SK-N-SH (cell line): ENCODE measurements around the gene SLC7A14. TPM values are rescaled to one million over a fixed set of nuclear protein-coding genes. Genes with fewer than 3 reads are reported as not detected.

Source experiments
- CTCF ChIA-PET: fragments of 300-600, 350-600 bp; formaldehyde crosslinking; extraction: SDS; loops from one replicate; lab custom pipeline; 2021; lab: Yijun Ruan, JAX
- POLR2A ChIA-PET: fragments of 350-600 bp; sonication (Branson Sonifier 250); formaldehyde crosslinking; extraction: SDS; loops from one replicate; lab custom pipeline; 2020; ENCODE audit warnings: antibody characterized with exemption, inconsistent platforms; lab: Yijun Ruan, JAX
- DNase-seq: peaks from one replicate; pipeline ENCODE4 v3.0.0; 2012
- H2AFZ ChIP-seq: fragments of 200-600 bp; sonication (generic); 2 replicates; pipeline ENCODE4 v1.8.1; 2016; ENCODE audit warnings: antibody characterized with exemption, mild to moderate bottlenecking, low read depth
- H3F3A ChIP-seq: fragments of 200-600 bp; sonication (generic); replicated peaks from 2 replicates; pipeline ENCODE3; 2016; ENCODE audit warnings: antibody characterized with exemption, mild to moderate bottlenecking; ENCODE audit not compliant: insufficient read depth
- H3K27ac ChIP-seq, 2 experiments: fragments of 200-500 bp in 1 of 2; fragments of 200-600 bp in 1 of 2; sonication (Bioruptor generic) in 1 of 2; sonication (generic), shearing (Covaris generic) in 1 of 2; 2 replicates each; pipeline versions ENCODE4 v1.5.1 to v1.6.1; 2014 to 2016; ENCODE audit warnings: low read depth in 2 of 2, inconsistent platforms in 1 of 2, low read length in 1 of 2, mild to moderate bottlenecking in 1 of 2, mixed read lengths in 1 of 2
- H3K27me3 ChIP-seq: fragments of 200-600 bp; sonication (generic), shearing (Covaris generic); 2 replicates; pipeline ENCODE4 v1.6.1; 2016; ENCODE audit warnings: mixed run types; ENCODE audit not compliant: insufficient read depth
- H3K36me3 ChIP-seq, 2 experiments: fragments of 200-500 bp in 1 of 2; fragments of 200-600 bp in 1 of 2; sonication (Bioruptor generic) in 1 of 2; sonication (generic) in 1 of 2; replicated peaks in 1 of 2; 2 replicates each; pipeline versions ENCODE3 to v1.5.1; 2014 to 2016; ENCODE audit warnings: low read length in 1 of 2, mild to moderate bottlenecking in 1 of 2; ENCODE audit not compliant: insufficient read depth in 2 of 2, control insufficient read depth in 1 of 2
- H3K4me1 ChIP-seq, 2 experiments: fragments of 200-500 bp in 1 of 2; fragments of 200-600 bp in 1 of 2; sonication (Bioruptor generic) in 1 of 2; sonication (generic), shearing (Covaris generic) in 1 of 2; 2 replicates each; pipeline versions ENCODE4 v1.5.1 to v1.6.1; 2014 to 2016; ENCODE audit warnings: low read depth in 1 of 2, low read length in 1 of 2, mixed run types in 1 of 2; ENCODE audit not compliant: insufficient read depth in 2 of 2, control insufficient read depth in 1 of 2
- H3K4me2 ChIP-seq: fragments of 200-600 bp; sonication (generic), shearing (Covaris generic); 2 replicates; pipeline ENCODE4 v1.6.1; 2017; ENCODE audit warnings: mixed run types
- H3K4me3 ChIP-seq, 2 experiments: fragments of 200-500 bp in 1 of 2; fragments of 200-600 bp in 1 of 2; sonication (Bioruptor generic) in 1 of 2; sonication (generic), shearing (Covaris generic) in 1 of 2; 2 replicates each; pipeline versions ENCODE4 v1.5.1 to v1.8.1; 2014 to 2016; ENCODE audit warnings: low read depth in 2 of 2, inconsistent platforms in 1 of 2, low read length in 1 of 2, mild to moderate bottlenecking in 1 of 2, mixed read lengths in 1 of 2, moderate library complexity in 1 of 2
- H3K79me2 ChIP-seq: fragments of 200-600 bp; sonication (generic); 2 replicates; pipeline ENCODE4 v1.8.1; 2017; ENCODE audit warnings: mild to moderate bottlenecking; ENCODE audit not compliant: insufficient read depth
- H3K9ac ChIP-seq: fragments of 200-600 bp; sonication (generic); 2 replicates; pipeline ENCODE4 v1.6.1; 2017; ENCODE audit warnings: mixed run types
- H3K9me2 ChIP-seq: fragments of 200-600 bp; sonication (generic); 2 replicates; pipeline ENCODE4 v1.6.1; 2017; ENCODE audit warnings: mixed run types
- H3K9me3 ChIP-seq: fragments of 200-600 bp; sonication (generic); 2 replicates; pipeline ENCODE4 v1.6.1; 2017; ENCODE audit warnings: mixed run types, mild to moderate bottlenecking, moderate library complexity
- H4K20me1 ChIP-seq: fragments of 200-600 bp; sonication (generic); 2 replicates; pipeline ENCODE4 v1.6.1; 2017; ENCODE audit warnings: mild to moderate bottlenecking, mixed run types; ENCODE audit not compliant: insufficient read depth
- CHD2 ChIP-seq: fragments of 150-350 bp; IDR thresholded peaks from 2 replicates; pipeline ENCODE4 v1.6.1; 2018; ENCODE audit warnings: low read length; ENCODE audit not compliant: partially characterized antibody
- ELF1 ChIP-seq: IDR thresholded peaks from 2 replicates; pipeline ENCODE4 v1.4.0; 2012
- EP300 ChIP-seq, 2 experiments: IDR thresholded peaks; 2 replicates each; pipeline versions ENCODE4 v1.4.0 to v1.6.1; 2012; ENCODE audit warnings: borderline replicate concordance in 1 of 2, low read depth in 1 of 2, low read length in 1 of 2
- EZH2phosphoT487 ChIP-seq: fragments of 200-600 bp; sonication (generic); IDR thresholded peaks from 2 replicates; pipeline ENCODE4 v1.6.1; 2017; ENCODE audit warnings: low read depth, mixed run types, mild to moderate bottlenecking, antibody characterized with exemption, moderate library complexity, borderline replicate concordance
- GABPA ChIP-seq: IDR thresholded peaks from 2 replicates; pipeline ENCODE4 v1.4.0; 2012; ENCODE audit warnings: low read depth, mild to moderate bottlenecking
- GATA2 ChIP-seq: sonication (generic); formaldehyde crosslinking; IDR thresholded peaks from 2 replicates; pipeline ENCODE4 v1.5.0; 2020; ENCODE audit warnings: mild to moderate bottlenecking, missing genetic modification reagents
- JUND ChIP-seq: IDR thresholded peaks from 2 replicates; pipeline ENCODE4 v1.4.0; 2012
- MEF2A ChIP-seq: IDR thresholded peaks from 2 replicates; pipeline ENCODE4 v1.4.0; 2012; ENCODE audit warnings: low read depth, borderline replicate concordance
- NFIC ChIP-seq: IDR thresholded peaks from 2 replicates; pipeline ENCODE4 v1.4.0; 2012; ENCODE audit warnings: borderline replicate concordance
- POLR2AphosphoS5 ChIP-seq: IDR thresholded peaks from 2 replicates; pipeline ENCODE4 v1.6.1; 2012; ENCODE audit warnings: low read depth, low read length
- RCOR1 ChIP-seq: fragments of 150-350 bp; IDR thresholded peaks from 2 replicates; pipeline ENCODE4 v1.6.1; 2017; ENCODE audit warnings: antibody characterized with exemption, low read length
- RFX5 ChIP-seq: IDR thresholded peaks from 2 replicates; pipeline ENCODE4 v1.6.1; 2012; ENCODE audit warnings: mild to moderate bottlenecking, improper control_type of control experiment, low read length
- RXRA ChIP-seq: IDR thresholded peaks from 2 replicates; pipeline ENCODE4 v1.4.0; 2012; ENCODE audit warnings: low read depth, mild to moderate bottlenecking, borderline replicate concordance
- SIN3A ChIP-seq: IDR thresholded peaks from 2 replicates; pipeline ENCODE4 v1.6.1; 2012; ENCODE audit warnings: low read depth, mild to moderate bottlenecking, low read length, moderate library complexity, borderline replicate concordance
- SMC3 ChIP-seq: IDR thresholded peaks from 2 replicates; pipeline ENCODE4 v1.6.1; 2012; ENCODE audit warnings: low read depth, low read length, improper control_type of control experiment
- TAF1 ChIP-seq: IDR thresholded peaks from 2 replicates; pipeline ENCODE4 v1.6.1; 2012; ENCODE audit warnings: low read depth, mild to moderate bottlenecking, low read length, moderate library complexity, borderline replicate concordance
- YY1 ChIP-seq: IDR thresholded peaks from 2 replicates; pipeline ENCODE4 v1.4.0; 2012; ENCODE audit warnings: low read depth, mild to moderate bottlenecking
- WGBS: methylation state at CpG from one replicate; pipeline ENCODE4 v1.1.6; 2017; ENCODE audit warnings: low lambda C conversion rate; 5-methylcytosine and 5-hydroxymethylcytosine counted together
- polyA plus RNA-seq, 3 experiments: library from polyadenylated mRNA; depleted of rRNA; stranded (reverse); fragments of >200 nt; gene quantifications; 2 replicates each; pipeline ENCODE4 v1.2.3, GENCODE V29; 2012
- TF ChIP-seq, protein P1 (sequence below): fragments of 150-350 bp; IDR thresholded peaks from 2 replicates; pipeline ENCODE4 v1.6.1; 2017; ENCODE audit warnings: antibody characterized with exemption, low read length, low read depth, borderline replicate concordance
- TF ChIP-seq, protein P2 (sequence below): IDR thresholded peaks from 2 replicates; pipeline ENCODE4; 2012
- TF ChIP-seq, protein P3 (sequence below): fragments of 200-600 bp; sonication (generic); IDR thresholded peaks from 2 replicates; pipeline ENCODE4 v1.6.1; 2017; ENCODE audit warnings: antibody characterized with exemption, mild to moderate bottlenecking, moderate library complexity
- TF ChIP-seq, protein P4 (sequence below): IDR thresholded peaks from 2 replicates; pipeline ENCODE4 v1.4.0; 2012; ENCODE audit warnings: low read depth, borderline replicate concordance

SLC7A14 gene
- polyA plus RNA-seq, 1 of the 3 experiments (the other 2 are of a cell fraction), result 2.5 TPM

DNA sequence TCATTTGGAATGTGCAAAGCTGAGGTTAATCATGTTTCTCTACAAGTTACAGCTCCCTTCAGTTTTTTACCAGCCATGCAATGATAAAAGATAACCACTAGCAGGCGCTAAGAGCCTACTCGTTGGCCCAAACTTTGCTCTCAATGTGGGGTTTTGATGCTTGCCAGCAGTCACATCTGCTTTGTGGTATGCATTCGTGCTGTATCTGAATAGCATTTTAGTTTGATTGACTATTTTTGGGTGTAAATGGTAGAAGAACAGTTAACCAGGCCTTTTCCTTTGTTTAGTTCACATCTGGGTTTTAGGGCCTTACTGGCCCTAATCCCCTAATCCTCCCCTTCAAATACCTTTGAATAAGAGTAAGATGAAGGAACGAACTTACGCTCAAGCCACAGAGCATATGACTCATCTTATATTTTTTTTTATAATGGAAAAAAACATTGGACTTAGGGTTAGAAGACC, 171.6 kb downstream of the SLC7A14 start (continued):
- TF ChIP-seq EZH2phosphoT487 (no peak), RXRA (peak; percentile 15; the same call in 1 of the 2 replicates), SIN3A (no peak), TAF1 (no peak), GABPA (no peak), EP300 (IDR thresholded peaks at IDR 0.05; ENCODE audit: borderline replicate concordance in 1 of 2, low read depth in 1 of 2, low read length in 1 of 2) (peak in 1 of 2 experiments; percentile 28; a peak in 1 of 4 replicates)
- TF ChIP-seq, protein P1, sequence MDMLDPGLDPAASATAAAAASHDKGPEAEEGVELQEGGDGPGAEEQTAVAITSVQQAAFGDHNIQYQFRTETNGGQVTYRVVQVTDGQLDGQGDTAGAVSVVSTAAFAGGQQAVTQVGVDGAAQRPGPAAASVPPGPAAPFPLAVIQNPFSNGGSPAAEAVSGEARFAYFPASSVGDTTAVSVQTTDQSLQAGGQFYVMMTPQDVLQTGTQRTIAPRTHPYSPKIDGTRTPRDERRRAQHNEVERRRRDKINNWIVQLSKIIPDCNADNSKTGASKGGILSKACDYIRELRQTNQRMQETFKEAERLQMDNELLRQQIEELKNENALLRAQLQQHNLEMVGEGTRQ, result no peak
- TF ChIP-seq, protein P2, sequence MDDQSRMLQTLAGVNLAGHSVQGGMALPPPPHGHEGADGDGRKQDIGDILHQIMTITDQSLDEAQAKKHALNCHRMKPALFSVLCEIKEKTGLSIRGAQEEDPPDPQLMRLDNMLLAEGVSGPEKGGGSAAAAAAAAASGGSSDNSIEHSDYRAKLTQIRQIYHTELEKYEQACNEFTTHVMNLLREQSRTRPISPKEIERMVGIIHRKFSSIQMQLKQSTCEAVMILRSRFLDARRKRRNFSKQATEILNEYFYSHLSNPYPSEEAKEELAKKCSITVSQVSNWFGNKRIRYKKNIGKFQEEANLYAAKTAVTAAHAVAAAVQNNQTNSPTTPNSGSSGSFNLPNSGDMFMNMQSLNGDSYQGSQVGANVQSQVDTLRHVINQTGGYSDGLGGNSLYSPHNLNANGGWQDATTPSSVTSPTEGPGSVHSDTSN, result peak; percentile 33

DNA sequence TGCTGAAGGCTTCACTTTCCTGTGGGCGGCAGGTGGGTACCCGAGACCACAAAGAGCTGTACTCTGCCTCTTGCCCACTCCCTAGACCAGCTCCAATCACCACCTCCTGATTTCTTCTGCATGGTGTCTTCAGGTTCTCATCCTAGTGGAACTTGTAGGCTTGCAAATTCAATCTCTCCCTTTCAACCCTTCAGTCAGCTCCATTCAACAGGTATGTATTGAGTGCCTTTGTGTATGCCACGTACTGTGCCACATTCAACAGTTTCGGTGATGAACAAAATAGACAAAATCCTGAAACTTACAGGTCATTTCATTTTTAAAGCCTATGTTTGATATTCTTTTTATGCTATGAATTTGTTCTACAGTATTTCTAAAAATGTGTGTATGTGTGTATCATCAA, 172.6 kb downstream of the SLC7A14 start:
- H3F3A ChIP-seq, result peaks cover 4% of the 10 kb centered on the region
- no peaks in the 10 kb centered on the region for H3K36me3 ChIP-seq
- no peaks in the 10 kb centered on the region for H4K20me1 ChIP-seq
- peaks cover 0 to 1% of the 10 kb centered on the region in 2 experiments; a peak in 1 of 4 replicates for H3K4me1 ChIP-seq
- no peaks in the 10 kb centered on the region for H3K79me2 ChIP-seq
- no peak for DNase-seq
- H2AFZ ChIP-seq, result no peak overlapping the region
- H3K4me3 ChIP-seq, result no peak overlapping the region
- no peak overlapping the region for H3K9ac ChIP-seq
- H3K27ac ChIP-seq, result no peak overlapping the region
- WGBS, result 99% methylated on average over 4 of the region's 4 CpGs
- no peaks in the 10 kb centered on the region for H3K9me3 ChIP-seq
- no peaks in the 10 kb centered on the region for H3K9me2 ChIP-seq
- CTCF ChIA-PET, result interaction anchor here (0.6 to 10.5 kb wide), 41 partner anchors 10 to 437 kb away, joined by 3 to 316 read pairs (median 5); partner anchors contain the start of genes SKIL and SLC7A14
- POLR2A ChIA-PET, result interaction anchor here (0.5 kb wide), 1 partner anchor 212 kb away, joined by 6 read pairs; no protein-coding TSS in a partner anchor
- TF ChIP-seq GABPA (no peak), YY1 (no peak), JUND (no peak), POLR2AphosphoS5 (no peak), RFX5 (no peak), MEF2A (no peak), RCOR1 (no peak), GATA2 (no peak), CHD2 (no peak), SMC3 (no peak), NFIC (no peak), ELF1 (no peak)
- TF ChIP-seq, protein P3, sequence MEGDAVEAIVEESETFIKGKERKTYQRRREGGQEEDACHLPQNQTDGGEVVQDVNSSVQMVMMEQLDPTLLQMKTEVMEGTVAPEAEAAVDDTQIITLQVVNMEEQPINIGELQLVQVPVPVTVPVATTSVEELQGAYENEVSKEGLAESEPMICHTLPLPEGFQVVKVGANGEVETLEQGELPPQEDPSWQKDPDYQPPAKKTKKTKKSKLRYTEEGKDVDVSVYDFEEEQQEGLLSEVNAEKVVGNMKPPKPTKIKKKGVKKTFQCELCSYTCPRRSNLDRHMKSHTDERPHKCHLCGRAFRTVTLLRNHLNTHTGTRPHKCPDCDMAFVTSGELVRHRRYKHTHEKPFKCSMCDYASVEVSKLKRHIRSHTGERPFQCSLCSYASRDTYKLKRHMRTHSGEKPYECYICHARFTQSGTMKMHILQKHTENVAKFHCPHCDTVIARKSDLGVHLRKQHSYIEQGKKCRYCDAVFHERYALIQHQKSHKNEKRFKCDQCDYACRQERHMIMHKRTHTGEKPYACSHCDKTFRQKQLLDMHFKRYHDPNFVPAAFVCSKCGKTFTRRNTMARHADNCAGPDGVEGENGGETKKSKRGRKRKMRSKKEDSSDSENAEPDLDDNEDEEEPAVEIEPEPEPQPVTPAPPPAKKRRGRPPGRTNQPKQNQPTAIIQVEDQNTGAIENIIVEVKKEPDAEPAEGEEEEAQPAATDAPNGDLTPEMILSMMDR, result no peak
- TF ChIP-seq, protein P4, sequence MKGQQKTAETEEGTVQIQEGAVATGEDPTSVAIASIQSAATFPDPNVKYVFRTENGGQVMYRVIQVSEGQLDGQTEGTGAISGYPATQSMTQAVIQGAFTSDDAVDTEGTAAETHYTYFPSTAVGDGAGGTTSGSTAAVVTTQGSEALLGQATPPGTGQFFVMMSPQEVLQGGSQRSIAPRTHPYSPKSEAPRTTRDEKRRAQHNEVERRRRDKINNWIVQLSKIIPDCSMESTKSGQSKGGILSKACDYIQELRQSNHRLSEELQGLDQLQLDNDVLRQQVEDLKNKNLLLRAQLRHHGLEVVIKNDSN, result no peak
- no peaks in the 10 kb centered on the region for H3K27me3 ChIP-seq
- no peak overlapping the region for H3K4me2 ChIP-seq
